ENCODE data around the gene ZSCAN9. TPM values are rescaled to one million over a fixed set of nuclear protein-coding genes. Genes with fewer than 3 reads are reported as not detected.

Gene ZSCAN9
- total and polyA plus RNA-seq, 2 of the 13 experiments (the other 11 are each of a cell fraction or from before 2014, with no cell fraction given), result 14.6 to 17.8 TPM

DNA sequence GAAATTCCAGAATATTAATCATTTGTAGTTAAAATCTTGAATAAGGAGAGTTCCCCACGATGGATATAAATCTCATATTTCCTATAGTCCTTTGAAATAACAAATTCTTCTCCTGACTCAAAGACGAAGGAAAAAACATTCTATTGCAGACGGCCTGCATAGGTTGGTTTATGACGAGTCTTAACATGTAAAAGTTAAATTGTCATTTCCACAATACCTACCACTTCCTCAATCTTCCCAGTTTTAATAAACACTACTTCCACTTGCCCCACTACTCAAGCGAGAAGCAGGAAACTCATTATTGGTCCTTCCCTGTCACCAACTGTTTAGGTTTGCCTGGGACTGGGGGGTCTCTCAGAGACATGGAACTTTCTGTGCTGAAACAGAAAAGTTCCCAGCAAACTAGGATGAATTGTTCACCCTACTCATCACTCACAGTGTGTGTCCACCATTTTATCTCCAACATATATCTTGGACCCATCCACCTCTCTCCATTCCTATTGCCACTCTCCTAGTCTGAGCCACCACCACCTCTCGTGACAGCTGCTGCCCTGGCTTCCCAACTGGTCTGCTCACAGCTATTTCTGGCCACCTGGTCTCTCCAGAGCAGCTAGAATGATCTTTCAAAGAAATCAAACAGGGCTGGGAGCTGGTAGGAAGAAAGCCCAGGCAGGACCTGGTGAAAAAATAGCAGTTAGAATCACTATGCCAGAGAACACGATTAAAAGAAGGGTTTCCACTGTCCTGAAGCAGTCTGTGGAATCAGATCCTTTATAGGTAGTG, 15.1 kb upstream of the ZSCAN9 start:
- H2AFZ ChIP-seq (ENCODE audit: low read length), result no peak overlapping the region

DNA sequence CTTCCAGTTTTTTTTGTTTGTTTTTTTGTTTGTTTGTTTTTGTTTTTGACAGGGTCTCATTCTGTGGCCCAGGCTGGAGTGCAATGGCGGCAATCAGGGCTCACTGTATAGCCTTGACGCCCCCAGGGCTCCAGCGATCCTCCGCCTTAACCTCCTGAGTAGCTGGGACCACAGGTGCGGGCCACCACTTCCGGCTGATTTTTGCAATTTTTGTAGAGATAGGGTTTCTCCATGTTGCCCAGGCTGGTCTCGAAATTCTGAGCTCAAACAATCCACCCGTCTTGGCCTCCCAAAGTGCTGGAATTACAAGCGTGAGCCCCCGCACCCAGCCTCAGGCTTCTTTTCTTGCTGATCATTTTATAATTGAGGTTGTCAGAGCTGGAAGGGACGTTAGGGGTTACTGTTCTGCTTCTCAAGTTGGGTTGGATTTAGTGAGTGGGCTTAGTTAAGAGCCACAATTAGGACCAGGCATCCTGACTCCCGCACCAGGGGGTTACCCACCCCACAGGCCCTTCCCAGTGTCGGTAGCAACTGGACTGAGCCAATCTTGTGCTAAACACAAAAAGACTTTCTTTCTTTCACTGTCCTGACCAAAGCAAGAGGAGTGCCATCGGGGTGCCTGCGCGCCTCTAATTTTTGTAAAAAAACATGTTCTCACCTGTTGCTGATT, 13.1 kb upstream of the ZSCAN9 start:
- Histone ChIP-seq H3K9me3 (ENCODE audit: low read length) (no peaks in the 10 kb centered on the region), H3K27ac (ENCODE audit: extremely low read length, insufficient read depth, low read length) (no peak overlapping the region), H3K9ac (ENCODE audit: insufficient read depth, low read depth, low read length) (peak overlapping the region; percentile 53; the same call in 1 of the 2 replicates), H2AFZ (ENCODE audit: low read length) (peak overlapping the region; percentile 91), H3K4me1 (ENCODE audit: insufficient read depth, low read length) (peaks cover 55% of the 10 kb centered on the region), H3K4me2 (ENCODE audit: low read depth, low read length) (peak overlapping the region; percentile 84), H3K4me3 (replicated peaks in 1 of 3; ENCODE audit: insufficient read depth in 1 of 3, low read depth in 2 of 3, low read length in 3 of 3) (peak overlapping the region; percentile 48 to 75 (median 69)), H3K27me3 (ENCODE audit: control insufficient read depth in 1 of 2, insufficient read depth in 2 of 2, low read length in 2 of 2) (peaks cover 8 to 25% of the 10 kb centered on the region in 2 experiments), H3K79me2 (ENCODE audit: insufficient read depth, low read length) (no peaks in the 10 kb centered on the region), H3K36me3 (replicated peaks in 1 of 2; ENCODE audit: control insufficient read depth in 1 of 2, insufficient read depth in 2 of 2, low read length in 2 of 2) (no peaks in the 10 kb centered on the region), H4K20me1 (ENCODE audit: insufficient read depth, low read length) (no peaks in the 10 kb centered on the region)
- ChIA-PET POLR2A (interaction anchor here (1.6 to 2.3 kb wide), 2 partner anchors 50 to 70 kb away, joined by 4 to 7 read pairs; partner anchors contain the start of gene ZKSCAN8), CTCF (ENCODE audit: low intra/inter-chr PET ratio, low total read pairs) (no interaction called here)
- peak; percentile 73 for ATAC-seq
- in situ Hi-C loops (cut with HindIII; ENCODE audit: extremely low pct_ligation_motif_present, low pct_unique_long_range_greater_than_20kb), result no loop called here
- no peak for FAIRE-seq
- 19% methylated on average over 16 of the region's 16 CpGs for WGBS (ENCODE audit: low lambda C conversion rate)
- BruUV-seq (replicated peaks), result no TSS peak
- no peak for DNase-seq (ENCODE audit: low spot score)
- intact Hi-C loops (cut with micrococcal nuclease; ENCODE audit: unreplicated experiment), result no loop called here
- TF ChIP-seq KDM5A (IDR thresholded peaks at IDR 0.05; ENCODE audit: borderline replicate concordance, low read length) (no peak), SOX13 (IDR thresholded peaks at IDR 0.05) (no peak), SOX13 (CRISPR knock-in tag; conservative IDR thresholded peaks at IDR 0.05 in 1 of 2, IDR thresholded peaks at IDR 0.05 in 1 of 2) (no peak), ZNF563 (CRISPR knock-in tag; IDR thresholded peaks at IDR 0.05) (no peak), ZBTB26 (CRISPR knock-in tag; IDR thresholded peaks at IDR 0.05; ENCODE audit: borderline replicate concordance) (no peak), DZIP1 (CRISPR knock-in tag; IDR thresholded peaks at IDR 0.05) (no peak), HNRNPL (IDR thresholded peaks at IDR 0.05; ENCODE audit: low read depth, low read length) (no peak), ZNF335 (CRISPR knock-in tag; IDR thresholded peaks at IDR 0.05) (no peak)

More for the DNA sequence above, 15.1 kb upstream of the ZSCAN9 start:
- H3K27ac ChIP-seq (ENCODE audit: extremely low read length, insufficient read depth, low read length), result no peak overlapping the region
- ATAC-seq, result no peak
- FAIRE-seq, result no peak
- peaks cover 10 to 40% of the 10 kb centered on the region in 2 experiments for H3K27me3 ChIP-seq (ENCODE audit: control insufficient read depth in 1 of 2, insufficient read depth in 2 of 2, low read length in 2 of 2)
- H3K9me3 ChIP-seq (ENCODE audit: low read length), result no peaks in the 10 kb centered on the region
- H3K36me3 ChIP-seq (replicated peaks in 1 of 2; ENCODE audit: control insufficient read depth in 1 of 2, insufficient read depth in 2 of 2, low read length in 2 of 2), result no peaks in the 10 kb centered on the region
- in situ Hi-C loops (cut with HindIII; ENCODE audit: extremely low pct_ligation_motif_present, low pct_unique_long_range_greater_than_20kb) (no loop called here), intact Hi-C loops (cut with micrococcal nuclease; ENCODE audit: unreplicated experiment) (no loop called here)
- no peaks in the 10 kb centered on the region for H4K20me1 ChIP-seq (ENCODE audit: insufficient read depth, low read length)
- TF ChIP-seq ELF3 (CRISPR knock-in tag; IDR thresholded peaks at IDR 0.05) (no peak), TGIF2 (CRISPR knock-in tag; IDR thresholded peaks at IDR 0.05) (no peak), ZNF740 (CRISPR knock-in tag; IDR thresholded peaks at IDR 0.05) (no peak)
- TF ChIP-seq, protein P1, sequence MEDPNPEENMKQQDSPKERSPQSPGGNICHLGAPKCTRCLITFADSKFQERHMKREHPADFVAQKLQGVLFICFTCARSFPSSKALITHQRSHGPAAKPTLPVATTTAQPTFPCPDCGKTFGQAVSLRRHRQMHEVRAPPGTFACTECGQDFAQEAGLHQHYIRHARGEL (CRISPR knock-in tag; IDR thresholded peaks at IDR 0.05), result no peak
- no TSS peak for BruUV-seq (replicated peaks)
- H3K4me3 ChIP-seq (replicated peaks in 1 of 3; ENCODE audit: insufficient read depth in 1 of 3, low read depth in 2 of 3, low read length in 3 of 3), result no peak overlapping the region
- POLR2A ChIA-PET, result interaction anchor here (2.3 kb wide), 1 partner anchor 68 kb away, joined by 7 read pairs; the partner anchor contains the start of gene ZKSCAN8
- H3K4me2 ChIP-seq (ENCODE audit: low read depth, low read length), result no peak overlapping the region
- DNase-seq (ENCODE audit: low spot score), result no peak
- H3K4me1 ChIP-seq (ENCODE audit: insufficient read depth, low read length), result peaks cover 36% of the 10 kb centered on the region
- no peaks in the 10 kb centered on the region for H3K79me2 ChIP-seq (ENCODE audit: insufficient read depth, low read length)
- WGBS (ENCODE audit: low lambda C conversion rate), result 27% methylated on average over 7 of the region's 7 CpGs
- no peak overlapping the region for H3K9ac ChIP-seq (ENCODE audit: insufficient read depth, low read depth, low read length)
- CTCF ChIA-PET (ENCODE audit: low intra/inter-chr PET ratio, low total read pairs), result no interaction called here
